NCI-H187 treated with DMSO at 0.1 percent for 48 hours (cell line): ENCODE data around the gene C10orf88.
"Not testable (repeated sequence)": the region's sequence is repeated elsewhere in the genome, so short reads cannot be mapped to it uniquely, and the experiment has no call there.

Experiments used
- DNase-seq: peaks from one replicate; lab custom pipeline; 2025; lab: John Stamatoyannopoulos, UW

C10orf88 gene

GRCh38 chr10:122962405-122962804, 8.4 kb upstream of the C10orf88 start:
- no peak for DNase-seq

DNA sequence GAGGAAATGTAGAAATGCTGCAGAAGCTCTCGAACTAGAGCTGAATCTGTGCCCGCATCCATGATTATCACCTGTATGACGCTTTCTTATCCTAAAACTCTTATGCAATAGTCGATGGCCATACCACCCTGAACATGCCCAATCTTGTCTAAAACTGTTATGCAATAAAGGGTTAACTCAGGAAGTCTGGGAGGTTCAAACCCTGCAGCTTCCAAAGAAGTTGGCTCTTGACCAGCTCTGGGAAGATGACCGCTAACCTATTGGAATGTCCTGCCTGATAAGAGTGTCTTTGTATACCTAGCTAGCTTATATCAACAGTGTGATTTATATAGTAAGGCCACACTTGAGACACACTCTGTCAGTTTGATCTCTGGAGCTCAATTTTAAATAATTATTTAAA, 3.4 kb upstream of the C10orf88 start:
- DNase-seq = no peak

GRCh38 chr10:122955892-122956291, 1.9 kb upstream of the C10orf88 start:
- no peak for DNase-seq

DNA sequence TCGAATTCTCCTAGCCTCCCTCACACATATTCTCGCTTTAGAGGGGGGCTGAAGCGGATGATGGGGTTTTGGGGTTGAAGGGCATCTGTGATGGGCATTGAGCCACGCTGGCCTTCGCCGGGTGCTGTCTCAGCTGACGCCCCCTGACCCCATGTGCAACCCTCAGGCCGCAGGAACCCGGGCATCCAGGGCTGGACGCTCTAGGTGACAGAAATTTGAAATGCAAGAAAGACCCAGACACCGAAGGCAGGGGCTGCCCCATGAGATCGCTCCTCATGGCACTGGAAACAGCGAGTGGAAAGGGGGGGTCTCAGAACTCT, 664 bp upstream of the C10orf88 start:
- no peak for DNase-seq

DNA sequence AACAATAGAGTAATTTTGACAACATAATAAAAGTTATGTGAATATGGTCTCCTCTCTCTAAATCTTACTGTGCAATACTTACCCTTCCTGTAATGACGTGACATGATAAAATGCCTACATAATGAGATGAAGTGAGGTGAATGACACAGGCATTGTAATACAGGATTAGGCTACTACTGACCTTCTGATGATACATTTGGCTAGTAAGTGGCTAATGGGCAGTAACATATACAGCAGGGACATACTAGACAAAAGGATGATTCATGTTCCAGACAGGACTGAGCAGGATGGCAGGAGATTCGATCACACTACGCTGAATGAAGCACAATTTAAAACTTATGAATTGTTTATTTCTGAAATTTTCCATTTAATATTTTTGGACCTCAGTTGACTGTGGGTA, 4.7 kb downstream of the C10orf88 start:
- no peak for DNase-seq

GRCh38 chr10:122939856-122940543, 14.0 kb downstream of the C10orf88 start:
- DNase-seq = no peak

DNA sequence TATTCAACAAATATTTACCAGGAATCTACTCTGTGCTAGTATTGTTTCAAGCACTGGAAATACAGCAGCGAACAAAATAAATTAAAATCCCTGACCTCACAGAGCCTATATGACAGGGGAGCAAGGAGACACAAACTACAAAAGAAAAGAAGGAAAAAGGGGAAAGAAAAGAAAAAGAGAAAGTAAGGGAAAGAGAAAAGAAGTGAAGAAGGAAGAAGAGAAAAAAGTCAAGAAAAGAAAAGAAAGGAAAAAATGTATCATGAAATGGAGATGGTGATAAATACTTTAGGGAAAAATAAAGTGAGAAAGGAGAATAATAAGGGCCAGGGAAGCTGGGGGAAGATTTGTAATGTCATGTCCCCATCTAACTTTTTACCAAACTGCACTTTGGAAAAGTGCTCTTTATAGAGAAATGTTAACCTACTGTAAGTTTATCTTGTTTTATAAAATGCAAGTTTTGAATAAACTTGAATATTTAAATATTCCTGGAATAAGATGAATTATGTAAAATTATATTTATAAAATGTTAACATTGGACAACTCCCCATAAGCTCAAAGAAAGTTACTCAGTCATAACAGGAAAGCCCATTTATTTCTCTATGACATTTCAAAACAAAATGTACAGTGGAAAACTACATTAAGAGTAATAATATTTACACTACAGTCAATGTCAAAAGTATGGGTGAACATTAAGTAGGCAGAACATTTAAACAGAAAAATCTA, 14.7 kb downstream of the C10orf88 start:
- DNase-seq = no peak

GRCh38 chr10:122931088-122931906, 22.7 kb downstream of the C10orf88 start:
- no peak for DNase-seq

GRCh38 chr10:122930140-122930539, 23.9 kb downstream of the C10orf88 start:
- no peak for DNase-seq

- no peak for DNase-seq
Measured at GRCh38 chr10:122915700-122916099, 38.3 kb downstream of the C10orf88 start.

DNA sequence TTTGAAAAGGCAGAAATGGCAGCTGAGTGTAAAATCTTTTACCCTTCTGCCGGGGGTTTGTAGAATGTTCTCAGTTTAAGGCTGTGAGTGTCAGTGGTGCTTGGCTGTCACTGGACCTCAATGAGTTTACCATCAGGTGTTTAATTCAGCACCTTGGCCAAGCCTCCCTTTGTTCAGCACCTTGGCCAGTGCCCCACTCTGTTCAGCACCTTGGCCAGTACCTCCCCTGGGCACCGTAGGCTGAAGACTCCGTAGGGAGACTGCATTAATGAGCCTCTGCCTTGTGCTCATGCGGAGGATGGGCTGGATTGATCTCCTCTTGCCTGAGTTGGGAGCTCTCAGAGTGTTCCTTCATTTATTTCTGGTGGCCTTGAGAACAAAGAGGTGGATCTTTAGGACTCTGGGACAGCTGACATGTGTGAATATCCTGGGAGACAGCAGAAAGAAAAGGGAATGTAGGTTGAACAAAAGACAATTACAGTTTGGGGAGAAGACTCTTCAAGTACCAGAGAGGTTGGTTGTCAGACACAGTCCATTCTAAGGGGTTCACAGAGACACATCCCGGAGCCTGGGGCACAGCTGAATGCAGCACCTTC, 42.0 kb downstream of the C10orf88 start:
- no peak for DNase-seq

DNA sequence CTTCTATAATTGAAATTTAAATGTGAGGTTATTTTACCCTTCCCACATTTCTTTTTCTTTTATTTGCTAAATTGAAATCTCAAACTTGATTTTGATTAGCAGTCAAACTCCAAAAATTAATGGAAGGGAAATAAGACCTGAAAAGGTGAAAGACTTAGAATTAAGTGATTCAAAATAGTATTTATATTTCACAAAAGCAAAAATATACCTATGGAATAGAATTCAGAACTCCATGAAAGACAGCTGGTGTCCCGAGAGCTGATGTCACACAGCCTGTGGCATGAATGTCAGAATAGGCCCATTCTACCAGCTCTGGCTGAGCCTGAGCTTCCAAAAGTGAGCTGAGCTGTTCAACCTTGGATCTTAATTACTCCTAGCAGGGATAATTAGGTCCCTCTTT, 43.7 kb downstream of the C10orf88 start, which contains the start of gene FAM24A:
Gene FAM24A (plus strand): TSS at position 301 of the 400 bp plus-strand sequence. CDS start 1,025 bp downstream, outside the sequence.
- DNase-seq = no peak

GRCh38 chr10:122903861-122904260, 50.2 kb downstream of the C10orf88 start:
- DNase-seq = not testable (repeated sequence)

- DNase-seq = no peak
Measured at GRCh38 chr10:122894261-122894944, 59.6 kb downstream of the C10orf88 start.

DNA sequence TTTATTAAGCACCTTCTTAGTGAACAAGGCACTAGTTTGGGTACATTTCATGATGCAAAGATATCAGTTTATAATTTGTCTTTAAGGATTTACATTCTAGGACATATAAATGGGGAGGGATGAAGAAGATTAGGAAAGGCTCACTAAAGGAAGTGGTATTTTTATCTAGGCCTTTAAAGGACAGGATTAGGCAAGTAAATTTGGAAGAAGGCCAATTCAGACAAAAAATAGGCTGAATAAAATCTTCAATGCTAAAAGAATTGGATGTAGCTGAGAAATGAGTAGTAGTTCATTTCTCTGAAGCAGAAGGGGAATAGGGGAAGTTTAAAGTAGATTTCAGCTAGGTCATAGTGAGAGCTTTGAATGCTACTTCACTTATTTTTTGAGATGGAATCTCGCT, 69.9 kb downstream of the C10orf88 start:
- no peak for DNase-seq

DNA sequence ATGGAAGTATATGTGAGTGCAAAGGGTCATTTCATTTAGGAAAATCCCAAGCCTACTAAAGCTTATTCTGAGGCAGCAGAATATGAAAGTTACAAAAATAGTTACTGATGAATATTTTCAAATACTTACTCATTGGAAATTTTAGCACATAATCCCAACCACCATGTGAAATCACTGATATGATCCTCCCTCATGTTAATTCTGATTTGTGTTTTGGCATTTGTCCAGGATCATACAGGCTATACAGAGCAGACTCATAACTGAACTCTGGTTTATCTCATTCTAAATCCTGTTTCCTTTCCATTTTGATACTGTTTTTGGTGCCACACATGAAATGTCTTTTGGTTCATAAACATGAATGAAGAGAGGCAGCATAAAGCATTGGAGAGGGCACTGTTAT, 71.3 kb downstream of the C10orf88 start:
- no peak for DNase-seq
